Amniotic stem cell (primary cell): ENCODE data around the gene TNS3.
"Not testable (repeated sequence)": the region's sequence is repeated elsewhere in the genome, so short reads cannot be mapped to it uniquely, and the experiment has no call there.

Experiments used
- DNase-seq: peaks from one replicate; lab custom pipeline; 2025; lab: John Stamatoyannopoulos, UW

Gene TNS3

DNA sequence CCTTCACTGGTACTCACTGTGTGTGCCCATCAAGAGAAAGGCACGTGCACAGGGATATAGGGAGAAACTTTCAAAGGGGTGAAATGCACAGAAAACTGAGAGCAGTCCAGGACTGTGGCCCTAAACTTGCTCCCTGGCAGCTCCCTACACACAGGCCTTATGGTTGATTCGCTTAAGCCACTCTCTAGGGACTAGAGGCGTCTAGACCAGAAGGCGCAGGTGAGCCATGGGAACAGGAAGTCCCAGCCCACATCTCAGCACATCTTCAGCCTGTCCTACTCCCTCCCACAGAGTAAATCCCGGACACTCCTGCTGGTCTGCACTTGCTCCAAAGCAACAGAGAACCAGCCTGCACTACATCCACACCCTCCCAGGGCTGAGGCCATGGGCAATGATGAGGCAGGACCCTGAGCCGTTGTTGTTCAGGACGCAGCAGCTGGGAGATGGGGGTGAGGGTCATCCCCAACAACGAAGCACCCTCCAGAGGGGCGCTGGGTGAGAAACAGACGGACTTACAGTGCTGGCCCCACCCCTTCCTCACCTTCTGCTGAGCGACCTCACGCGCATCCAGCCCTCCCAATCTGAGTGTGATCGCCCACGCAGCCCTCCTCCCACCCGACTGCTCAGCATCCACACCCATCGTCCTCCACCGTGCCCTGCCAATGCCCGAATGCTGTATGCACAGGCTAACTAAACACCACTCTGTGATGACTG lies 109.3 kb downstream of the TNS3 start:
- DNase-seq = no peak

DNA sequence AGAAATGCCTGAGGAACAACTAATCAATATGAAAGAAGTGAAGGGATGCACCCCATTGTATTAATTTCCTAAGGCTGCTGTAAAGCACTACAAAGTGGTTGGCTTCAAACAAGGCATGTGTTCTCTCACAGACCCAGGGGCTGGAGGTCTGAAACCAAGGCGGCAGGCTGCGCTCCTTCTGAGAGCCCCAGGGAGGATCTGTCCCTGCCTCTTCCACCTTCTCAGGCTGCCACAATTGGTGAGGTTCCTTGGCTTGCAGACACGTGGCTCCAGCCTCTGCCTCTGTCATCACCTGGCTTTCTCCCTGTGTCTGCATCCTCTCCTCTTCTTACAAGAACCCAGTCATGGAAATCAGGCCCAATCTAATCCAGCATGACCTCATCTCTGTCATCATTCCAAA lies 110.1 kb downstream of the TNS3 start:
- no peak for DNase-seq

DNA sequence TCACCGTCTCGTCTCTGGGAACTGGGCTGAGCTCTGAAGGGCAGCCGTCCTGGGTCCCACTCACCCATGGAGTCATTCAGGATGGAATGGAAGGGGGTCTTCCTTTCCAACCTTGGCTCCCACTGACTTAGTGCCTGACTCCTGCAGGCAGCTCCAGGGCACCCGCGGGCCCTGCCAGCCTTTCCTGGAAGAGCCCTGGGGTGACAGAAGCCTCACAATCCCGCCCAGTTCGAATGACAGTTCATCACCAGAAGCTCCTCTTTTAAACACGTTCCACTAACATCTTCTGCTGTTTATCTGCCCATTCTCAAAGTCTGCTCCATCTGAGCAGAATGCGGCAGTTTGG lies 110.6 kb downstream of the TNS3 start:
- no peak for DNase-seq

DNA sequence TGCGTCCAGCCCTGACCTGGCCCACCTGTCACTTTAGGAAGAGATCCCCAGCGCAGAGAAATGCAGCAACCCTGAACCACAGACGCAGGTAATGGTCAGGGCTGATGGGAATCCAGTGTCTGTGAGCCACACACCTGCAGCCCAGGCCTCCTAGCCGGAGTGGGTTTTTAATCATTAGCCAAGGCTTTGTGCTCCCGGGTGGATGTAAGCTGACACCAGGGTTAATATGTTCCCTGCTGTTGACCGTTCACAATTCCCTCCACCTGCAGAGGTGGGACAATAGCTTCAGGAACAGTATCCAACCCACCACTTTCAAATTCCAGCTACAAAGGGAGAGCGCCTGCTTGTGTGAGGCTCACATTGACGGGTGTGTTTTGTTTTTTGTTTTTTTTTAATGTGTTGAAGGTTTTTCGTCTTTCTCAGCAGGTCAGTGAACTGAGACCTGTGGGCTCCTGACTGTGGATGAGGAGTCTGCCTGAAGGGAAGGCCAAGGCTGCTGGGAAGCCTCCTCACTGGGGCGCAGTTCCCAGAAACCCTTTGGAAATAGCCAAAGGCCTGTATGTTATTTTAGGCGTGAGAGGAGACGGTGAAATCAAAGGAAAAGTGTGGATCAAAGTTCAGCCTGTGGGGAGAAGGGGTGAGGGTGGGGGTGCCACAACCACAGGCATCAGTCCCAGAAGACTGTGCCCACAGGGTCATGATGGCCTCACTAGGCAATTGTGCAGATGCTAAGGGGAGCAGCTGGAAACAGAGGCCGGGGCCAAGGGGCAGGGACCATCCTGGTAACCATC lies 111.1 kb downstream of the TNS3 start:
- DNase-seq = no peak

DNA sequence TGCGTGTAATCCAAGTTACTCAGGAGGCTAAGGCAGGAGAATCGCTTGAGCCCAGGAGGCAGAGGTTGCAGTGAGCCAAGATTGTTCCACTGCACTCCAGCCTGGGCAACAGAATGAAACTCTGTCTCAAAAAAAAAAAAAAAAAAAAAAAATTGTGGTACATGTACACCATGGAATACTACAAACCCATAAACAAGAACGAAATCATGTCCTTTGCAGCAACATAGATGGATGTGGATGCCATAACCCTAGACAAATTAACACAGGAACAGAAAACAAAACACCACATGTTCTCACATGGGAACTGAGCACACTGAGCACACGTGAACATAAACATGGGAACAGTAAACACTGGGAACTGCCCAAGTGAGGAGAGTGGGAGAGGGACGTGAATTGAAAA lies 112.1 kb downstream of the TNS3 start:
- DNase-seq = not testable (repeated sequence)

DNA sequence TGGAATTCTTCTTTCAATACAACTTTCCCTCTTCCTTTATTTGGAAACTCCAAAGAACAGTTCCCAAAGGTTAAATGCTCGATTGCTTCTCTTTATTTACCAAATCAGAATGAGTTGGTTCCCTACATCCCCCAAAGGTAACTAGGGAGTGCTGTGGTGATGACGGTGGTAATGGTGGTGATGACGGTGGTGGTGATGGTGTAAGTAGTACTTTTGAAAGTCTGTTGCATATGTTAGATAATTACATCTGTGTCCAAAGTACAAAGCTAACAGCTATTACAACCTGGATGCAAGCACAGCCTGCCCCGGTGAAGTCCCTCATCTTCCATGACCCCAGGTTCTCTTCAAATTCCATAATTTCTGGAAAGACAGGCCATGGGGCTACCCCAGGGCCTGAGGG lies 115.1 kb downstream of the TNS3 start:
- DNase-seq = no peak

DNA sequence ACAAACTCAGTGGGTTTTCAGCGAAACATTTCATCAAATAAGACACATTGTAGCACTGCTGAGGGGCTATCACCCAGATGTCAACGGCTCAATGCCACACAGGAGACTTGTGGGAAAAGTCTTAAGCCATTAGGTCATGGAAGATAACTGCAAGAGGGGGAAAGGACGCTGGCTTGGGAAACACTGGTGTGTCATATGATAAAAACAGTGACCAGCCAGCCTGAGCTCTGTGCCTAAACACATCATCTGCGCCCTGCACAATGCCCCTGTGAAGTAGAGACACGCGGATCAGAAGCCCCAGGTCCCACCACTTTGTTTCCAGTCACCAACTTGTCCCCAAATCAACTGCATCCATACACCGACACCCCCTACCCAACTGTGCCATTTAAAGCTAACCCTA lies 116.7 kb downstream of the TNS3 start:
- DNase-seq = no peak

DNA sequence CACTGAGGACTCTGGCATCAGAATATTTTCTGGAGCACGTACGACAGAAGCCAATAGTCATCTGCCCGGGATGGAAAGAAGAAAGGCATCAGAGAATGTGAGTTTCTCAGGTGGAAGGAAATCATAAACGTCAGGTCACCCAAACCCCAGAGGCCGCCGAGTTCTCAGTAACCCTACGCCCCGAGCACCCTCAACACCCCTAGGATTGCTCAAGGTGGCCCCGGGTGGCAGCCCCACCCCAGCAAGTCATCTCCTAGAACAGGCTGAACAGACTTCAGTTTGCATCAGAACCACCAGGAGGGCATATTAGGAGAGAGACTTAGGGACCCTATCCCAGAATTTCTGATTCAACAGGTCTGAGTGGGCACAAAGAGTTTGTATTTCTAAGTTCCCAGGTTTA lies 117.6 kb downstream of the TNS3 start:
- DNase-seq = no peak

DNA sequence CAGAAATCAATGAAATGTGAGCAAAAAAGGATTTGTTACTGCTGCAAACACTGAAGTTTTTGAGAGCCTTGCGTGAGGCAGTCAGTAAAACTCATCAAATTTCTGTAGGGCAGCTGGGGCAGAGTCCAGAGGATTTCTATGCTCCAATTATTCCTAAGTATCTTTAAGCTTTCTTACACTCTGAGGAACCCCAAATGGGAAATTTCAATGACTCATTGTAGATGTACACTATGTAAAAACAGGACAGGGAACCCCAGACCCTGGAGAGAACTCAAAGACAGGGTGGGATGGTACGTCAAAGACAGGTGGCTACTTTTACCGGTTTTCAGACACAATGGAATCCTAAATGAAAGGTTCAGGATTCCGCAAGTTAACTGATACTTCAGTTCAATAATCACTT lies 120.2 kb downstream of the TNS3 start:
- no peak for DNase-seq

DNA sequence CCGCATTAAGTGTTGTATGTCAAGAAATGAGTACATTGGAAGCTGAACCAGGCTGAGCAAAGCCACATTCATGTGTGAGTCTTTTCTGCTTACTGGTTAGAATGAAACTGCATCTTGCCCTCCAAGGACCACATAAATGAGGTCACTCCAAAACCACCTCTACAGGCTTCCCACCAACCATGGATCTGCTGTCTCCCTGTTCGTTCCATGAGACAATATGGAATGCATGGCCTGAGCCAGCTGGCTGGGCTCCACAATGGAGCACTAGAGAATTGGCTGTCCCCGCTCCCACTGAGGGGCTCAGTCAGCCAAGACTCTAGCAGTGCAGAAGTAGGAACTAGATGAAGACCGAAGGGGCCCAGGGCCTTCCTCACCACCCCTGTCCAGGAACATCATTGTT lies 120.8 kb downstream of the TNS3 start:
- DNase-seq = no peak

DNA sequence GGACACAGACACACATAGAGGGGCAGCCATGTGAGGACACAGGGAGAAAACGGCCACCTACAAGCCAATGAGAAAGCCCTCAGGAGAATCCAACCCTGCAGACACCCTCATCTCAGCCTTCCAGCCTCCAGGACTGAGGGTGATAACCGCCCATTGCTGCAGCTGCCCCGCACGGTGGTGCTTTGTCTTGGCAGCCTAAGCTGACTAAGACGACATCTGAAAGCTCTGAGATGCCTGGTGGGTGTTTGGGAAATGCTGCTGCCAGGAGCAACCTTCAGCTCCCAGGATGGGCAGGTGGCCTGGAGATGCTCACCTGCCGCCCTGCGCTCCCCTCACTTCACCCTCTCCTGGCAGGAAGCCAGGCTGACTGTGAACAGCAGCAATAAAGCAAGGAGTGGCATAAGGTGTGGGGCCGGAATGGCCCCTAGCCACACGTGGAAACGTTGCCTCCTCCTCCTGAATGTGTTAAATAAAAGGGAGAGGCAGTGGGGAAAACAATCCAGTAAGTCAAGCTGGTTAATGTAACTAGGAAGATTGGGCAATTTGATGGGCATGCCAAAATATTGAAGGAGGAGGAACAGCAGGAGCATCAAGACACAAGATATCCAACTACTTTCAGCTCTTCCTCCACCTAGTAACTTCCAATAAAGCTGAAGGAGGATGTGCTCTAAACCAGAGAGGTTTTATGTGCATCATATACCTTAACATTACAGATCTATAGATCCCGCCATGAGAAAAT lies 121.5 kb downstream of the TNS3 start:
- DNase-seq = no peak

DNA sequence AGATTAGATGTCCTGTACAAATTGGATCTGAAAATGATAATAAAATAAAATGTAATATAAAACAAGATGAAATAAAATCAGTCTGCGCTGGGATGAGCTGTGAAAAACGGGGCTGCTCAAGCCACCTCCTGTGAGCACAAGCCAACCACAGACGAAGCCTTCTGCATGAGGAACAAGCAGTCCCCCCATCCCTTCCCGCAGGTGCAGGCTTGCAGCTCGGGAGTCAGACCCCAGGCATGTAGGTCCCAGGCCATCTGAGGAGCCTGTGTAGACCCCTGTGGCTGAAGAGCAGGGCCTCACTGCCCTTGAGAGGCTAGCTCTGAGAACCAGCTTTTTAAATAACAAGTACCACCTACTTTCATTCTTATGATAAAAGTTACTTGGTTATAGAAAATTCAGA lies 123.4 kb downstream of the TNS3 start:
- DNase-seq = no peak

DNA sequence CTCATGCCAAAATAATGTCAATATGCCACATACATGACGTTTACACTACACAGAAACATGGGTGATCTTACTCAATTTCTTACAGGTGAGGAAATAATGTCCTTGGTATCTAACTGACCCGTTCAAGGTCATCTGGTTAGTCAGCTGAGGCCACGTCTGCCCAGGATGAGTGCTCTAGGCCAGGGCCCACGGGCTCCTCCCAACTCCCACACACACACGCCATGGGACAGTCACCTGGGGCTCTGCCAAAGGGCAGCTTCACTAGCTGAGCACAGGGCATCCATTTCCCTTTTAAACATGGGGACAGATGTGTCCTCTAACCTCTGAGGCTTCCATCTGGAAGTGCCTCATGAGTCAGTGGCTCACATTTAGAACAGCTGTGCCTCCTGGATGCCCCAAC lies 123.9 kb downstream of the TNS3 start:
- no peak for DNase-seq

DNA sequence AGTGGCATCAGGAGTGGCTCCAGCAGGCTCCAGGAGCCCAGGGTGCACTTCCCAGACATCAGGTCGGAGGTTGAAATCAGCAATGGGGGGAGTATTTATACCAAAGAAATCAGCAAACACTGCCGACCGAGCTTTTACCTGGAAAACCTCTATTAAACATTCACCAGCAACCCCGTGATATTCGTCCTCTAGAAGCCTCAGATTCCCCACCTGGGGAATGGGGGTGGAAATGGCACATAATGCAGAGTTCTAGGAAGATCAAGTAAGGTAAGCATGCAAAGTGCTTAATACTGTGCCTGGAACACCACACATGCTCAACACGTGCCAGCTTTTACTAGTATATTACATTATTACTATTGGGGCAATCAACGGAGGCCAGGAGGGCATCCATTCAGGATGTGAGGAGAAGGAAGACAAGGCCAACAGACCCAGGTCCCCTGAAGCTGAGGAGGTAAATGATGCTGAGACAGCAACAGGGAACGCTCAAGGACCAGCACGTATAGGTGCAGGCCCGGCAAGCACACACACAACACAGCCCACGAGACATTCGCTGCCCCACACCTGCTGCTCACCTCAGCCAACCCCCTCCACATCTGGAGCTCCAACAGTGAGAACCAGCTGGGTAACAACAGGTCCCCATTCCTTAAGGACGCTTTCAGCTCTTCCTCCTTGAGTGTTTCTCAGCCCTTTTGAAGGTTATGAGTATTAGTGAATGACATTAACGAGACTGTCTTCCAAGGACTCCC lies 125.5 kb downstream of the TNS3 start:
- DNase-seq = no peak

DNA sequence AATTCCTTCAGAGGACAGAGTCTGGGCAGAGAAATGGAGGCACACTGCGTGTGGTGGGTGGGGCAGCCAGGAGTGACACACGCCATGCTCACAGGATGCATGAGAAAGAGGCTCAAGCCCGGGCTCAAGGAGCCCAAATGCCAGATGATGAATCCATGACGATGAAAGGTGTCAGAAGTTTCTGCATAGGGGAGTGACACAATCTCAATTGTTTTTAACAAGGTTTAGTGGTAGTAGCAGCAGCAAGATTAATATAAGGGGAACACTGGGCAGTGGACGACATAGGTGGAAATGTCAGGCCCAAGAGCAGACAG lies 126.1 kb downstream of the TNS3 start:
- no peak for DNase-seq

DNA sequence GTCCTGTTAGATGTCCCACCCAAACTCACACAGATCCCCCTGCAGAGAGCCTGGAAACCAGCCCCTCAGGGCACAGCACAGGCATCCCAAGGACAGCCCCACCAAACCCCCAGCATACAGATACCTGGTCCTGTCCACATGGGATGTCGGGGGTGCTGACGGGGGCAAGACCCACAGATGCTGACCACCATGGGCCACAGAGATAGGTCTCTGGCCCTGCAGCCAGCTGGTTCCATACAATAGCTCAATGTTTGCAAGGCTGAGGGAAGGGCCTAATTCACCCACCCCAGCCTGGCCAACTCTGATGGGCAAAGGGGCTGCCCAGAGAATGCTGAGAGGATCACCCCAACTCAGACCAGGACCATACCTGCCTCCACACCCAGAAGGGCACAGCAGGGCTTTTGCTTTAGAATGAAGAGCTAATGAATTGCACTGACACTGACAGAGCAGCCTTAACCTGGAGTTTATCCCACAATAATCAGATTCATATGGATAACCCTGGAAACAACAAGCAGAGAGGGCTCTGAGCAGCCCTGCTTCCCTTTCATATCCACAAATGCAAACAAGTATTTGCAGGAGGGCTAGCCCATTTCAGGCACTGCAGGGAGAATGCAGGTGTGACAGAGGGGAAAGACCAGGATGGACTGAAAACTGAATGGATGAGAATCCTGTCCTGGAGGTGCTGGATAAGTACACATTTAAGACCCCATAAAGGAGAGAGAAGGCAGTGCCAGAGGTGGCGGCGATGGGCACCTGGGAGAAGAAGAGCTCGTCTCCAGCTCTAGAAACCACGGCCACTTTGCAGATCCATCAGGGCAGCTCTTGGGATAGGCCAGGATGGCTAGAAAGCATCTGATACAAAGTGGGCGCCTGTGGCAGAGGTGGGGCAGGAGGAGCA lies 126.7 kb downstream of the TNS3 start:
- no peak for DNase-seq

DNA sequence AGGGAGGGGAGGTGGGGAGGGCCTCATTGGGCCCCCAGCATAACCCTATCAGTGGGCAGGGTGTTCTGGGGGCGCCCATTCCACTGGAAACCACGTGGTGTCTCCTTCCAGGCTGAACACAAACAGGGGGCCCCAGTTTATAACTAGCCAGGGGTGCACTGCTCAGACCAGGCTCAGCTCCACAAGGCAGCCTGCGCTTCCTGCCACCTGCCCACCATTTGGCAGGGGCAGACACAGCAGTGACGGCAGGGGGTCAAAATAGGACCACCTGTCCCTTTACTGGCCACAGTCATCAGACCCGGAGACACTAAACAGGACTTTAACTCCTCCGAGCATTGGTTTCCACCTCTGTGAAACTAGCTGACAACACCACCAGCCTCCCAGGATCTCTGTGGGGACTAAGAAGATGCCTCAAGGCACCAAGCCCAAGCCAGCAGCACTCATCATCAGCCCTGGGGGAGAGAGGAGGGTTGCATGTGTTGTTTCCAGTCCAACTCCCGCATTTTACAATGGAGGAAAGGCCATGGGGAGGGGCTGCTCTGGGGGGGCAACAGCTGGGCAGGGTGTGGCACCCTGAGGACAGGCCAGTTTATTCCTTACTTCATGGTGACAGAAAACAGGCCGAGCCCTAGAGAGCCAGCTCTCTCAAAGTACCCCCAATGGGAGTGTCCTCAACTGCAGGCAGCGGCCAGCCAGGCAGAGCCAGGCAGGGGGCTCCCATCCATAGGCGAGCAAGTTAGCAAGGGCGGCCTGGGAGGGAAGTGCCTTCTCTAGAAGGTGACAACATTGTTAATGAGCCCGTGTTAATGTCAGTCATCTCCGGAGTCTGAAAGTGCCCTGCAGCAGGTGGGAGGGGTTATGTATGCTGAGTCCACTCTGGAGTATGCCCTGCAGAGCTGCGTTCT lies 127.6 kb downstream of the TNS3 start:
- no peak for DNase-seq

DNA sequence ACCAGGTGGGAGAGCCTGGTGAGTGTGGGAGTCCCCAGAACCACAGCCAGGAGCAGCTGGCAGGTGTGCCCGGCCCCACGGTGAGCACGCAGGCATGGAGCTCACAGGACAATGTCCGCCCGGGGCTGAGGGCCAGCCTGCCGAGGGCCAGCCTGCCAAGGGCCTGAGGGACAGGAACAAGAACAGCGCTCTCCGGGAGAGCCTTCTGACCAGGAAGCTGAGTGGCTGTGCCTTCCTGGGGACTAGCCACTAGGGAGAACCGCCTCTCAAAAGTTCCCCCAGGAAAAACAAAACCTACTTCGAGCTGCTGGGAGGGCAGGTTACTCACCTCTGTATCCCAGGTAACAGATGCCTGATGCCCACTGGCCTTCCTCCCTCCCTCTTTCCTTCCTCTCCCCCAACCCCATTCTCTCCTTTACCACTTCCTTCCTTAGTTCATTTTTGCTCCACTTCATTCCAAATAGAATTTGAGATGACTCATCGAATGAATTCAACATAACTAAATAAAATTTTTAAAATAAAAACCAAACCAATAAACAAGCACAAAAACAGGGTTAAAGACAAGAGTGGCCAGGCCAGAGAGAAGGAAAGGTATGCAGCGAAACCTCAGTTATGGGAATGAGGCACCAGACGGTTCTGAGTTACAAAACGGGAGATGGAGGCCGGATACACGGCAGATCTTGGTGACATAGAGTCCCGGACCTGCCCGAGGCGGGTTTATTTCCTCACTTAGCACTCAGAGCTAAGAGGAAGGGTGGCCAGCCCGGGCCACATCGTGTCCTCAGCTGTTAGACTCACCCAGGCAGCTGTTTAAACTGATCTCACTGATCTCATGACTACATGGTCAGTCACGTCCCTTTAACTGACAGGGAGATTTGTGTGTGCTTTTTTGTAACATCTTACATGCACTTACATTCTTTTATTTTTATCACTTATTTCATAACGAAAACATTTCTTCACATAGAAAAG lies 128.5 kb downstream of the TNS3 start:
- peak; percentile 85 for DNase-seq

DNA sequence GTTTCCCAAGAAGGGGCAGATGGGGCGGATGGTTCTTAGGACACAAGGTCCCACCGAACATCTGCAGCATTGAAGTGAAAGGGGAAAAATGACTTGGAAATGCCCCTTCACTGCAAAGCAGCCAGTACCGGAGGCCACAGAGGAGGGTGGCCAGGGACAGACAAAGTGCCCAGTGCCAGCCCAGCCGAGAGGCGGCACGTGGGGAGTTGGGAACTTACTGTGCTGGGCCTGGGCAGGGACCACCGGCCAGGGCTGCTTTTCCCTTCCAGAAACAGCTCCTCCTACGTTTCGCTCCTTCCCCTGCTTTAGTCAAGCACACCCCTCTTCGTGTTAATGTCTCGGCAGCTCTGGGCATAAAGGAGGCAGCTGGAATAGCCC lies 129.2 kb downstream of the TNS3 start:
- DNase-seq = no peak
